ENCODE results near the gene FARP1.

- TF ChIP-seq, protein P1, sequence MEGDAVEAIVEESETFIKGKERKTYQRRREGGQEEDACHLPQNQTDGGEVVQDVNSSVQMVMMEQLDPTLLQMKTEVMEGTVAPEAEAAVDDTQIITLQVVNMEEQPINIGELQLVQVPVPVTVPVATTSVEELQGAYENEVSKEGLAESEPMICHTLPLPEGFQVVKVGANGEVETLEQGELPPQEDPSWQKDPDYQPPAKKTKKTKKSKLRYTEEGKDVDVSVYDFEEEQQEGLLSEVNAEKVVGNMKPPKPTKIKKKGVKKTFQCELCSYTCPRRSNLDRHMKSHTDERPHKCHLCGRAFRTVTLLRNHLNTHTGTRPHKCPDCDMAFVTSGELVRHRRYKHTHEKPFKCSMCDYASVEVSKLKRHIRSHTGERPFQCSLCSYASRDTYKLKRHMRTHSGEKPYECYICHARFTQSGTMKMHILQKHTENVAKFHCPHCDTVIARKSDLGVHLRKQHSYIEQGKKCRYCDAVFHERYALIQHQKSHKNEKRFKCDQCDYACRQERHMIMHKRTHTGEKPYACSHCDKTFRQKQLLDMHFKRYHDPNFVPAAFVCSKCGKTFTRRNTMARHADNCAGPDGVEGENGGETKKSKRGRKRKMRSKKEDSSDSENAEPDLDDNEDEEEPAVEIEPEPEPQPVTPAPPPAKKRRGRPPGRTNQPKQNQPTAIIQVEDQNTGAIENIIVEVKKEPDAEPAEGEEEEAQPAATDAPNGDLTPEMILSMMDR (IDR thresholded peaks at IDR 0.05) = no peak
- TF ChIP-seq POLR2AphosphoS5 (IDR thresholded peaks at IDR 0.05) = no peak
Measured at GRCh38 chr13:98219685-98220084, 76.8 kb downstream of the FARP1 start.

Measured in esophagus muscularis mucosa (tissue), 3 donors.